ENCODE results near the gene MRPS17. TPM values are rescaled to one million over a fixed set of nuclear protein-coding genes. Genes with fewer than 3 reads are reported as not detected.

MRPS17 gene
- total RNA-seq, result 17.2 to 19.7 TPM (median 17.5 TPM) in 3 replicates

GRCh38 chr7:55951637-55952351 lies at the start of gene MRPS17:
TSS of gene MRPS17 (plus strand) at chr7:55951877. CDS start at chr7:55953196, 1,319 bp downstream.
- H3K4me1 Mint-ChIP-seq, result peaks cover 11% of the 10 kb centered on the region
- peak; percentile 73 to 88 for DNase-seq (ENCODE audit: low spot score in 2 of 2, unreplicated experiment in 2 of 2)
- peak within 1 kb of the TSS; percentile 99 for H3K4me3 Mint-ChIP-seq
- peaks cover 8% of the 10 kb centered on the region for H3K36me3 Mint-ChIP-seq
- no peaks in the 10 kb centered on the region for H3K9me3 Mint-ChIP-seq
- H3K27me3 Mint-ChIP-seq (ENCODE audit: low read depth), result no peaks in the 10 kb centered on the region
- peak within 1 kb of the TSS; percentile 99 for H3K27ac Mint-ChIP-seq
- no peak for TF ChIP-seq CTCF (IDR thresholded peaks at IDR 0.05; ENCODE audit: unreplicated experiment)

GRCh38 chr7:55903985-55904759 lies 47.5 kb upstream of the MRPS17 start:
- no peak for TF ChIP-seq CTCF (IDR thresholded peaks at IDR 0.05; ENCODE audit: unreplicated experiment)
- no peaks in the 10 kb centered on the region for H3K27me3 Mint-ChIP-seq (ENCODE audit: low read depth)
- peaks cover 5% of the 10 kb centered on the region for H3K4me1 Mint-ChIP-seq
- no peak overlapping the region for H3K27ac Mint-ChIP-seq
- peaks cover 53% of the 10 kb centered on the region for H3K36me3 Mint-ChIP-seq
- no peak overlapping the region for H3K4me3 Mint-ChIP-seq
- peaks cover 19% of the 10 kb centered on the region for H3K9me3 Mint-ChIP-seq
- DNase-seq (ENCODE audit: low spot score in 2 of 2, unreplicated experiment in 2 of 2), result no peak

GRCh38 chr7:55912748-55913158 lies 38.9 kb upstream of the MRPS17 start:
- Mint-ChIP-seq H3K36me3 (peaks cover 38% of the 10 kb centered on the region), H3K4me1 (peaks cover 34% of the 10 kb centered on the region), H3K27me3 (ENCODE audit: low read depth) (no peaks in the 10 kb centered on the region), H3K9me3 (peaks cover 10% of the 10 kb centered on the region), H3K27ac (peak overlapping the region; percentile 94), H3K4me3 (no peak overlapping the region)
- no peak for DNase-seq (ENCODE audit: low spot score in 2 of 2, unreplicated experiment in 2 of 2)
- TF ChIP-seq CTCF (IDR thresholded peaks at IDR 0.05; ENCODE audit: unreplicated experiment), result no peak

GRCh38 chr7:55917771-55918170 lies 33.9 kb upstream of the MRPS17 start:
- Mint-ChIP-seq H3K27me3 (ENCODE audit: low read depth) (no peaks in the 10 kb centered on the region), H3K9me3 (peaks cover 16% of the 10 kb centered on the region), H3K27ac (no peak overlapping the region), H3K36me3 (peaks cover 48% of the 10 kb centered on the region), H3K4me3 (no peak overlapping the region), H3K4me1 (peaks cover 8% of the 10 kb centered on the region)
- TF ChIP-seq CTCF (IDR thresholded peaks at IDR 0.05; ENCODE audit: unreplicated experiment), result no peak
- no peak for DNase-seq (ENCODE audit: low spot score in 2 of 2, unreplicated experiment in 2 of 2)

GRCh38 chr7:55928006-55928767 lies 23.5 kb upstream of the MRPS17 start:
- no peak for DNase-seq (ENCODE audit: low spot score in 2 of 2, unreplicated experiment in 2 of 2)
- Mint-ChIP-seq H3K36me3 (peaks cover 59% of the 10 kb centered on the region), H3K4me3 (no peak overlapping the region), H3K27ac (no peak overlapping the region), H3K4me1 (no peaks in the 10 kb centered on the region), H3K9me3 (peaks cover 4% of the 10 kb centered on the region), H3K27me3 (ENCODE audit: low read depth) (no peaks in the 10 kb centered on the region)
- TF ChIP-seq CTCF (IDR thresholded peaks at IDR 0.05; ENCODE audit: unreplicated experiment), result no peak

Data from mesothelial cell of epicardium (in vitro differentiated cells).